PC-3 (cell line): ENCODE measurements around the gene SRGAP3. TPM values are rescaled to one million over a fixed set of nuclear protein-coding genes. Genes with fewer than 3 reads are reported as not detected.

ENCODE experiments used
- ATAC-seq: fragments of 200-7000 bp; cut with Tn5 transposase; 2 replicates; pipeline ENCODE4 v1.9.1; 2020; ENCODE audit warnings: mild to moderate bottlenecking, moderate library complexity
- BruUV-seq: library from RNA; stranded (reverse); fragments of 400-500 nt; replicated peaks from 2 replicates; lab custom pipeline; 2021; lab: Mats Ljungman, UMichigan
- CTCF ChIA-PET: fragments of 300-600 bp; sonication (Branson Sonifier 250); formaldehyde crosslinking; loops from one replicate; lab custom pipeline; 2022; ENCODE audit warnings: antibody characterized with exemption; lab: Charles Lee
- POLR2A ChIA-PET: fragments of 300-600 bp; sonication (Branson Sonifier 250); formaldehyde crosslinking; loops from one replicate; lab custom pipeline; 2022; ENCODE audit warnings: antibody characterized with exemption; ENCODE audit not compliant: unreplicated experiment; lab: Charles Lee
- DNase-seq: peaks from one replicate; pipeline ENCODE4 v3.0.0-alpha.2; 2015
- H2AFZ ChIP-seq: fragments of 300-600 bp; sonication (generic); 2 replicates; pipeline ENCODE4 v1.6.0; 2016; ENCODE audit warnings: antibody characterized with exemption, low read length
- H3F3A ChIP-seq: fragments of 300-600 bp; sonication (generic); one replicate; pipeline ENCODE4 v1.6.0; 2017; ENCODE audit warnings: antibody characterized with exemption, low read length, control low read depth, mild to moderate bottlenecking; ENCODE audit not compliant: unreplicated experiment
- H3K27ac ChIP-seq: fragments of 300-600 bp; sonication (generic); 2 replicates; pipeline ENCODE4 v1.5.1; 2016; ENCODE audit warnings: mild to moderate bottlenecking, low read length
- H3K27me3 ChIP-seq: fragments of 300-600 bp; sonication (generic); 2 replicates; pipeline ENCODE4 v1.6.1; 2016; ENCODE audit warnings: low read length, mixed read lengths
- H3K36me3 ChIP-seq: fragments of 300-600 bp; sonication (generic); 2 replicates; pipeline ENCODE4 v1.6.1; 2016; ENCODE audit warnings: low read depth, mixed run types, low read length, mixed read lengths
- H3K4me1 ChIP-seq: fragments of 300-600 bp; sonication (generic); 2 replicates; pipeline ENCODE4 v1.5.1; 2016; ENCODE audit warnings: low read length; ENCODE audit not compliant: insufficient read depth
- H3K4me2 ChIP-seq: fragments of 300-600 bp; sonication (generic); 2 replicates; pipeline ENCODE4 v1.6.0; 2016; ENCODE audit warnings: low read length
- H3K4me3 ChIP-seq: fragments of 300-600 bp; sonication (generic); 2 replicates; pipeline ENCODE4 v1.5.1; 2016; ENCODE audit warnings: mild to moderate bottlenecking, low read length, mixed read lengths
- H3K79me2 ChIP-seq: fragments of 300-600 bp; sonication (generic); 2 replicates; pipeline ENCODE4 v1.6.1; 2017; ENCODE audit warnings: low read length, mixed read lengths
- H3K9ac ChIP-seq: fragments of 300-600 bp; sonication (generic); 2 replicates; pipeline ENCODE4 v1.6.0; 2016; ENCODE audit warnings: mild to moderate bottlenecking, low read length
- H3K9me2 ChIP-seq: fragments of 300-600 bp; sonication (generic); replicated peaks from 2 replicates; pipeline ENCODE4 v1.6.1; 2016; ENCODE audit warnings: mixed run types, low read length, mixed read lengths
- H3K9me3 ChIP-seq: fragments of 300-600 bp; sonication (generic); 2 replicates; pipeline ENCODE4 v1.6.1; 2016; ENCODE audit warnings: low read length, mixed read lengths
- H4K20me1 ChIP-seq: fragments of 300-600 bp; sonication (generic); 2 replicates; pipeline ENCODE4 v1.6.1; 2016; ENCODE audit warnings: low read length, mixed read lengths
- CTCF ChIP-seq: fragments of 300-600 bp; sonication (generic); conservative IDR thresholded peaks from 2 replicates; pipeline ENCODE4 v1.5.1; 2017; ENCODE audit warnings: antibody characterized with exemption, low read depth, mild to moderate bottlenecking, low read length
- EZH2 ChIP-seq: fragments of 300-600 bp; sonication (generic); IDR thresholded peaks from one replicate; pipeline ENCODE4 v1.6.1; 2017; ENCODE audit warnings: antibody characterized with exemption, mild to moderate bottlenecking, low read length; ENCODE audit not compliant: unreplicated experiment
- EZH2phosphoT487 ChIP-seq: fragments of 300-600 bp; sonication (generic); IDR thresholded peaks from 2 replicates; pipeline ENCODE4 v1.6.1; 2018; ENCODE audit warnings: mild to moderate bottlenecking, antibody characterized with exemption, low read length, borderline replicate concordance
- intact Hi-C: fragments of 100-400 bp; cut with micrococcal nuclease; formaldehyde crosslinking; loops from 2 replicates; pipeline ENCODE4 v1.9.0; 2023
- total RNA-seq: library from RNA; depleted of rRNA; stranded (reverse); fragments of >200 nt; gene quantifications from 2 replicates; pipeline ENCODE4 v1.2.3, GENCODE V29; 2014

Gene SRGAP3
- total RNA-seq, 1 experiment from 2014 or later, result 7.5 TPM

DNA sequence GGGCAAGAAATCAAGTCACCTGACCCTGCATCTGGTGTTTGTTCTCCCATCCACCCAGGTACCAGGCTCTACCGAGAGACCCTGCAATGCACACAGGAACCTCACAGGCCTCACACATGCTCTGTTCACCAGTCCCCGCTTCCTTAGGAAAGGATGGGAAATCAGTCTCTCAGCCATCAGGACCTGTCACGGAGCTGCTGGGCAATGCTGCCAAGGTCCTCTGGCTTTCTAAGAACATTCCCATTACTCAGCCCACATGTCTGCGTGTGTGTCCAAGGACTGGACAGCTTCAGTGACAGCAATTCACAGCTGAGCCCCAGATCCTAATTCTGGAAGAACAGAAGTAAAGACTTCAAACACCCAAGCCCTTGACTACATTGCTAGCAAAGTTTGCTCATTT, 6.5 kb upstream of the SRGAP3 start:
- no peak for TF ChIP-seq EZH2
- TF ChIP-seq EZH2phosphoT487, result no peak
- no peak for TF ChIP-seq CTCF
- BruUV-seq, result no TSS peak
- intact Hi-C loops, result no loop called here
- Histone ChIP-seq H3K36me3 (no peaks in the 10 kb centered on the region), H3K4me1 (peaks cover 20% of the 10 kb centered on the region), H3K27ac (no peak overlapping the region), H3K9me3 (no peaks in the 10 kb centered on the region), H4K20me1 (no peaks in the 10 kb centered on the region), H3K79me2 (no peaks in the 10 kb centered on the region), H3K9me2 (no peaks in the 10 kb centered on the region), H3K27me3 (no peaks in the 10 kb centered on the region), H2AFZ (no peak overlapping the region), H3K9ac (no peak overlapping the region), H3K4me3 (no peak overlapping the region), H3K4me2 (no peak overlapping the region), H3F3A (no peaks in the 10 kb centered on the region)
- no peak for ATAC-seq
- POLR2A ChIA-PET, result interaction anchor here (0.6 to 0.7 kb wide), 2 partner anchors 98 to 255 kb away, joined by 4 to 5 read pairs; no protein-coding TSS in a partner anchor
- no peak for DNase-seq
- CTCF ChIA-PET, result no interaction called here

DNA sequence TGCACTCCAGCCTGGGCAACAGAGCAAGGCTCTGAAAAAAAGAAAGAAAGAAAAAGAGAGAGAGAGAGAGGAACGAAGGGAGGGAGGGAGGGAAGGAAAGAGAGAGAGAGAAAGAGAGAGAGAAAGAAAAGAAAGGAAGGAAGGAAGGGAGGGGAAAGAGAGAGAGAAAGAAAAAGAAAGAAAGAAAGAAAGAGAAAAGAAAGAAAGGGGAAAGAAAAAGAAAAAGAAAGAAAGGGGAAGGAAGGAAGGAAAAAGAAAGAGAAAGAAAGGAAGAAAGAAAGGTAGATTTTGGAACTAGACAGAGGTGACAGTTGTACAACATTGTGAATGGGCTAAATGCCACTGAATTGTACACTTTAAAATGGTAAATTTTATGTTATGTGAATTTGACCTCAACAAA, 5.3 kb upstream of the SRGAP3 start:
- no peaks in the 10 kb centered on the region for H3K79me2 ChIP-seq
- H3F3A ChIP-seq, result no peaks in the 10 kb centered on the region
- ChIA-PET POLR2A (no interaction called here), CTCF (no interaction called here)
- no peaks in the 10 kb centered on the region for H3K27me3 ChIP-seq
- H4K20me1 ChIP-seq, result no peaks in the 10 kb centered on the region
- no peak overlapping the region for H3K4me3 ChIP-seq
- no peak overlapping the region for H3K9ac ChIP-seq
- BruUV-seq, result no TSS peak
- H3K4me1 ChIP-seq, result peaks cover 28% of the 10 kb centered on the region
- TF ChIP-seq EZH2, result no peak
- no peak for TF ChIP-seq CTCF
- no peak for TF ChIP-seq EZH2phosphoT487
- no peak for DNase-seq
- no peaks in the 10 kb centered on the region for H3K9me2 ChIP-seq
- ATAC-seq, result no peak
- H3K9me3 ChIP-seq, result no peaks in the 10 kb centered on the region
- H2AFZ ChIP-seq, result no peak overlapping the region
- no peaks in the 10 kb centered on the region for H3K36me3 ChIP-seq
- intact Hi-C loops, result no loop called here
- H3K4me2 ChIP-seq, result no peak overlapping the region
- H3K27ac ChIP-seq, result no peak overlapping the region

DNA sequence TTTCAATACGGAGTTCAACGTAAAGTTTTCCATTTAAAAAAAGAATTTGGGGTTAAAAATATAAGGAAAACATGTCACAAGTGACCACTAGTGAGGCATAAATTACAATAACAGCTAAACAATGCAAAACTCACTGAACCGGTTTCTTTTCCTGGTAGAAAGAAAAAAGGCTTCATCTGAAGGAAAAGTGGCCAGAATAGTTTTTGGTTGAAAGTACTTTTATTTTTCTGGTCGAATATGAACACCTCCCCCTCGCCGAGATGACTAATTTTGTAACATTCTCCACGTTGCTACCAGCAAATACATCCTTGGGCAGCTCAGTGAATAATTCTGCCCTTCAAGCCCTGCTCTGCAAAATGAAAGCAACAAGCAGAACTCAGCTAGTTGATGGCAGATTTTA, 3.9 kb upstream of the SRGAP3 start:
- TF ChIP-seq EZH2phosphoT487, result no peak
- TF ChIP-seq CTCF, result no peak
- TF ChIP-seq EZH2, result no peak
- H3K9ac ChIP-seq, result no peak overlapping the region
- POLR2A ChIA-PET, result interaction anchor here (0.6 kb wide), 1 partner anchor 20 kb away, joined by 4 read pairs; no protein-coding TSS in a partner anchor
- ATAC-seq (no peak), DNase-seq (peak; percentile 82)
- H3K27ac ChIP-seq, result no peak overlapping the region
- intact Hi-C loops, result no loop called here
- H3K4me1 ChIP-seq, result peaks cover 33% of the 10 kb centered on the region
- no peaks in the 10 kb centered on the region for H3K27me3 ChIP-seq
- H3F3A ChIP-seq, result no peaks in the 10 kb centered on the region
- no peaks in the 10 kb centered on the region for H3K36me3 ChIP-seq
- H3K9me3 ChIP-seq, result no peaks in the 10 kb centered on the region
- H3K4me2 ChIP-seq, result peak overlapping the region; percentile 55
- peak overlapping the region; percentile 13; the same call in 1 of the 2 replicates for H3K4me3 ChIP-seq
- H2AFZ ChIP-seq, result no peak overlapping the region
- no peaks in the 10 kb centered on the region for H4K20me1 ChIP-seq
- H3K79me2 ChIP-seq, result no peaks in the 10 kb centered on the region
- no TSS peak for BruUV-seq
- no peaks in the 10 kb centered on the region for H3K9me2 ChIP-seq
- CTCF ChIA-PET, result interaction anchor here (0.6 kb wide), 1 partner anchor 62 kb away, joined by 3 read pairs; no protein-coding TSS in a partner anchor
